Right lobe of liver (tissue), 4 donors: Measurements from ENCODE around the gene DNAJB6.

Experiments
- CTCF ChIP-seq, 4 donors: fragments of 200-600 bp in 3 of 4; fragments of 450-650 bp in 1 of 4; IDR thresholded peaks; one replicate each; pipeline versions ENCODE4 v1.5.1 to v1.8.0; 2016 to 2022; ENCODE audit warnings: antibody characterized with exemption in 4 of 4, mild to moderate bottlenecking in 2 of 4
- POLR2A ChIP-seq: fragments of 450-650 bp; IDR thresholded peaks from one replicate; pipeline ENCODE4 v1.6.1; 2017; ENCODE audit warnings: antibody characterized with exemption, mild to moderate bottlenecking
- donor health status: DM: no; HTN: no; CAD: no.
- donor health status: DM: no; HTN: no; CAD: no.
- donor health status: DM: no; HTN: yes; CAD: no.

GRCh38 chr7:157408258-157409101 lies 71.7 kb downstream of the DNAJB6 start:
- no peak for TF ChIP-seq CTCF (IDR thresholded peaks at IDR 0.05)
- TF ChIP-seq POLR2A = no peak
